Measurements from ENCODE around the gene GCLM.
A peak's percentile ranks its signal among the peaks of the same experiment; 100 is the strongest.

GRCh38 chr1:93907718-93908117, 1.5 kb downstream of the GCLM start:
- TF ChIP-seq POLR2AphosphoS5 (IDR thresholded peaks at IDR 0.05; ENCODE audit: low read depth, low read length) = no peak
- TF ChIP-seq SIN3A (IDR thresholded peaks at IDR 0.05; ENCODE audit: borderline replicate concordance, insufficient read depth, low read length) = peak; percentile 44; the same call in 1 of the 2 replicates
- TF ChIP-seq, protein P1, sequence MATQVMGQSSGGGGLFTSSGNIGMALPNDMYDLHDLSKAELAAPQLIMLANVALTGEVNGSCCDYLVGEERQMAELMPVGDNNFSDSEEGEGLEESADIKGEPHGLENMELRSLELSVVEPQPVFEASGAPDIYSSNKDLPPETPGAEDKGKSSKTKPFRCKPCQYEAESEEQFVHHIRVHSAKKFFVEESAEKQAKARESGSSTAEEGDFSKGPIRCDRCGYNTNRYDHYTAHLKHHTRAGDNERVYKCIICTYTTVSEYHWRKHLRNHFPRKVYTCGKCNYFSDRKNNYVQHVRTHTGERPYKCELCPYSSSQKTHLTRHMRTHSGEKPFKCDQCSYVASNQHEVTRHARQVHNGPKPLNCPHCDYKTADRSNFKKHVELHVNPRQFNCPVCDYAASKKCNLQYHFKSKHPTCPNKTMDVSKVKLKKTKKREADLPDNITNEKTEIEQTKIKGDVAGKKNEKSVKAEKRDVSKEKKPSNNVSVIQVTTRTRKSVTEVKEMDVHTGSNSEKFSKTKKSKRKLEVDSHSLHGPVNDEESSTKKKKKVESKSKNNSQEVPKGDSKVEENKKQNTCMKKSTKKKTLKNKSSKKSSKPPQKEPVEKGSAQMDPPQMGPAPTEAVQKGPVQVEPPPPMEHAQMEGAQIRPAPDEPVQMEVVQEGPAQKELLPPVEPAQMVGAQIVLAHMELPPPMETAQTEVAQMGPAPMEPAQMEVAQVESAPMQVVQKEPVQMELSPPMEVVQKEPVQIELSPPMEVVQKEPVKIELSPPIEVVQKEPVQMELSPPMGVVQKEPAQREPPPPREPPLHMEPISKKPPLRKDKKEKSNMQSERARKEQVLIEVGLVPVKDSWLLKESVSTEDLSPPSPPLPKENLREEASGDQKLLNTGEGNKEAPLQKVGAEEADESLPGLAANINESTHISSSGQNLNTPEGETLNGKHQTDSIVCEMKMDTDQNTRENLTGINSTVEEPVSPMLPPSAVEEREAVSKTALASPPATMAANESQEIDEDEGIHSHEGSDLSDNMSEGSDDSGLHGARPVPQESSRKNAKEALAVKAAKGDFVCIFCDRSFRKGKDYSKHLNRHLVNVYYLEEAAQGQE (IDR thresholded peaks at IDR 0.05; ENCODE audit: insufficient read depth in 1 of 2, low read depth in 2 of 2, low read length in 2 of 2) = 0 out of 4 replicates have a peak, but pooled peaks of 1 of the 2 experiments have one; percentile 28

Data from PFSK-1 (cell line).